Karpas-422 (cell line): ENCODE results near the gene WRAP53. TPM values are rescaled to one million over a fixed set of nuclear protein-coding genes. Genes with fewer than 3 reads are reported as not detected.

Experiments
- DNase-seq: peaks from one replicate; pipeline ENCODE4 v3.0.0-alpha.2; 2015
- H2AFZ ChIP-seq: fragments of 200-600 bp; sonication (generic); 2 replicates; pipeline ENCODE4 v1.6.1; 2014; ENCODE audit warnings: antibody characterized with exemption, low read length, mixed read lengths
- H3K27ac ChIP-seq: fragments of 200-600 bp; sonication (generic); 2 replicates; pipeline ENCODE4 v1.5.1; 2014; ENCODE audit warnings: mild to moderate bottlenecking, low read length, moderate library complexity
- H3K27me3 ChIP-seq: fragments of 200-600 bp; sonication (generic); 2 replicates; pipeline ENCODE4 v1.6.1; 2014; ENCODE audit warnings: low read length, mixed read lengths
- H3K36me3 ChIP-seq: fragments of 200-600 bp; sonication (generic); 2 replicates; pipeline ENCODE4 v1.6.1; 2014; ENCODE audit warnings: low read length, mixed read lengths; ENCODE audit not compliant: insufficient read depth
- H3K4me1 ChIP-seq: fragments of 200-600 bp; sonication (generic); 2 replicates; pipeline ENCODE4 v1.6.1; 2014; ENCODE audit warnings: mild to moderate bottlenecking, low read length, mixed read lengths
- H3K4me2 ChIP-seq: fragments of 200-600 bp; sonication (generic); 2 replicates; pipeline ENCODE4 v1.6.1; 2014; ENCODE audit warnings: low read length, low read depth, mild to moderate bottlenecking; ENCODE audit not compliant: poor library complexity, severe bottlenecking
- H3K4me3 ChIP-seq: fragments of 200-600 bp; sonication (generic); 2 replicates; pipeline ENCODE4 v1.5.1; 2014; ENCODE audit warnings: mild to moderate bottlenecking, antibody characterized with exemption, low read length, mixed read lengths
- H3K79me2 ChIP-seq: fragments of 200-600 bp; sonication (generic); 2 replicates; pipeline ENCODE4 v1.6.1; 2014; ENCODE audit warnings: mild to moderate bottlenecking, low read length, mixed read lengths
- H3K9ac ChIP-seq: fragments of 200-600 bp; sonication (generic); 2 replicates; pipeline ENCODE4 v1.6.0; 2014; ENCODE audit warnings: low read length
- H3K9me2 ChIP-seq: fragments of 200-600 bp; sonication (generic), shearing (Covaris generic); replicated peaks from 2 replicates; pipeline ENCODE4 v1.6.0; 2014; ENCODE audit warnings: mild to moderate bottlenecking, low read length, moderate library complexity; ENCODE audit not compliant: insufficient read depth
- H3K9me3 ChIP-seq: fragments of 300-700, 200-600 bp; sonication (generic); 2 replicates; pipeline ENCODE4 v1.6.1; 2014; ENCODE audit warnings: low read length, mixed read lengths
- H4K20me1 ChIP-seq: fragments of 200-600 bp; sonication (generic); 2 replicates; pipeline ENCODE4 v1.6.1; 2014; ENCODE audit warnings: mild to moderate bottlenecking, antibody characterized with exemption, low read length, low read depth; ENCODE audit not compliant: insufficient read depth
- total RNA-seq: library from RNA; depleted of rRNA; stranded (reverse); fragments of >200 nt; shearing (Covaris generic); gene quantifications from 2 replicates; pipeline ENCODE4 v1.2.3, GENCODE V29; 2014; ENCODE audit warnings: low replicate concordance

WRAP53 gene
- total RNA-seq, 1 experiment from 2014 or later, result 10.4 TPM

- Histone ChIP-seq H3K27ac (no peak overlapping the region), H3K36me3 (no peaks in the 10 kb centered on the region), H3K4me1 (peaks cover 10% of the 10 kb centered on the region), H3K9me2 (no peaks in the 10 kb centered on the region), H3K4me3 (no peak overlapping the region), H3K27me3 (no peaks in the 10 kb centered on the region), H2AFZ (peak overlapping the region; percentile 81), H3K79me2 (no peaks in the 10 kb centered on the region), H3K4me2 (no peak overlapping the region), H3K9me3 (no peaks in the 10 kb centered on the region), H4K20me1 (no peaks in the 10 kb centered on the region), H3K9ac (no peak overlapping the region)
- peak; percentile 56 for DNase-seq
These were observed 22.0 kb downstream of the WRAP53 start for GRCh38 chr17:7710301-7710700.

- no peak overlapping the region for H3K4me3 ChIP-seq
- peaks cover 10% of the 10 kb centered on the region for H3K4me1 ChIP-seq
- no peaks in the 10 kb centered on the region for H3K27me3 ChIP-seq
- H3K79me2 ChIP-seq, result no peaks in the 10 kb centered on the region
- H3K36me3 ChIP-seq, result no peaks in the 10 kb centered on the region
- no peaks in the 10 kb centered on the region for H3K9me3 ChIP-seq
- no peak overlapping the region for H3K27ac ChIP-seq
- DNase-seq, result peak; percentile 61
- no peaks in the 10 kb centered on the region for H3K9me2 ChIP-seq
- no peaks in the 10 kb centered on the region for H4K20me1 ChIP-seq
- no peak overlapping the region for H2AFZ ChIP-seq
- H3K9ac ChIP-seq, result no peak overlapping the region
- H3K4me2 ChIP-seq, result no peak overlapping the region
These were observed 22.9 kb downstream of the WRAP53 start for GRCh38 chr17:7711051-7711755.

- no peak overlapping the region for H3K4me2 ChIP-seq
- no peaks in the 10 kb centered on the region for H3K79me2 ChIP-seq
- H3K9me3 ChIP-seq, result no peaks in the 10 kb centered on the region
- H2AFZ ChIP-seq, result no peak overlapping the region
- H3K4me1 ChIP-seq, result peaks cover 19% of the 10 kb centered on the region
- no peak for DNase-seq
- no peaks in the 10 kb centered on the region for H3K36me3 ChIP-seq
- H3K27ac ChIP-seq, result no peak overlapping the region
- H3K9me2 ChIP-seq, result no peaks in the 10 kb centered on the region
- no peak overlapping the region for H3K4me3 ChIP-seq
- H3K9ac ChIP-seq, result no peak overlapping the region
- no peaks in the 10 kb centered on the region for H4K20me1 ChIP-seq
- H3K27me3 ChIP-seq, result no peaks in the 10 kb centered on the region
These were observed 24.0 kb downstream of the WRAP53 start for GRCh38 chr17:7712111-7712771.

- no peak overlapping the region for H3K4me2 ChIP-seq
- H3K4me3 ChIP-seq, result no peak overlapping the region
- H3K9me2 ChIP-seq, result no peaks in the 10 kb centered on the region
- H4K20me1 ChIP-seq, result no peaks in the 10 kb centered on the region
- no peak overlapping the region for H3K27ac ChIP-seq
- no peak for DNase-seq
- H3K79me2 ChIP-seq, result no peaks in the 10 kb centered on the region
- peaks cover 27% of the 10 kb centered on the region for H3K4me1 ChIP-seq
- H3K9ac ChIP-seq, result no peak overlapping the region
- no peaks in the 10 kb centered on the region for H3K27me3 ChIP-seq
- H3K36me3 ChIP-seq, result no peaks in the 10 kb centered on the region
- no peaks in the 10 kb centered on the region for H3K9me3 ChIP-seq
- no peak overlapping the region for H2AFZ ChIP-seq
These were observed 25.5 kb downstream of the WRAP53 start for GRCh38 chr17:7713782-7714181.

- Histone ChIP-seq H3K4me1 (peaks cover 23% of the 10 kb centered on the region), H2AFZ (no peak overlapping the region), H3K27me3 (no peaks in the 10 kb centered on the region), H3K9me3 (no peaks in the 10 kb centered on the region), H4K20me1 (no peaks in the 10 kb centered on the region), H3K9me2 (no peaks in the 10 kb centered on the region), H3K4me2 (no peak overlapping the region), H3K27ac (no peak overlapping the region), H3K36me3 (no peaks in the 10 kb centered on the region), H3K9ac (no peak overlapping the region), H3K79me2 (no peaks in the 10 kb centered on the region), H3K4me3 (no peak overlapping the region)
- DNase-seq, result no peak
These were observed 26.7 kb downstream of the WRAP53 start for GRCh38 chr17:7714721-7715594.

GRCh38 chr17:7715936-7716886 lies 27.9 kb downstream of the WRAP53 start:
- DNase-seq, result no peak
- Histone ChIP-seq H3K4me3 (peak overlapping the region; percentile 68; the same call in 1 of the 2 replicates), H3K9ac (peak overlapping the region; percentile 64), H3K4me1 (peaks cover 17% of the 10 kb centered on the region), H2AFZ (no peak overlapping the region), H3K9me2 (no peaks in the 10 kb centered on the region), H3K4me2 (peak overlapping the region; percentile 86), H4K20me1 (no peaks in the 10 kb centered on the region), H3K27me3 (no peaks in the 10 kb centered on the region), H3K27ac (no peak overlapping the region), H3K36me3 (no peaks in the 10 kb centered on the region), H3K79me2 (no peaks in the 10 kb centered on the region), H3K9me3 (no peaks in the 10 kb centered on the region)

GRCh38 chr17:7716901-7717755 lies 28.9 kb downstream of the WRAP53 start, which contains the start of gene DNAH2:
Gene DNAH2 (plus strand): TSS chr17:7717744. CDS start chr17:7719735, 1,991 bp downstream.
- Histone ChIP-seq H3K9ac (peak within 1 kb of the TSS; percentile 64), H3K36me3 (no peaks in the 10 kb centered on the region), H3K27ac (no peak within 1 kb of the TSS), H3K4me2 (peak within 1 kb of the TSS; percentile 86), H3K4me3 (peak within 1 kb of the TSS; percentile 68), H3K4me1 (peaks cover 17% of the 10 kb centered on the region), H4K20me1 (no peaks in the 10 kb centered on the region), H3K79me2 (no peaks in the 10 kb centered on the region), H3K27me3 (no peaks in the 10 kb centered on the region), H2AFZ (peak within 1 kb of the TSS; percentile 94), H3K9me2 (no peaks in the 10 kb centered on the region), H3K9me3 (no peaks in the 10 kb centered on the region)
- peak; percentile 88 for DNase-seq
